Activated CD8-positive, alpha-beta memory T cell treated with anti-CD3 and anti-CD28 coated beads, Interleukin-2, amount 50 U/mL, for 1 hour (primary cell): ENCODE results near the gene DDX47.
"Not testable (repeated sequence)": the region's sequence is repeated elsewhere in the genome, so short reads cannot be mapped to it uniquely, and the experiment has no call there.

ENCODE experiments used
- DNase-seq: peaks from one replicate; pipeline ENCODE4 v3.0.0-alpha.2; 2020; ENCODE audit errors: extremely low read depth

DDX47 gene

GRCh38 chr12:12796928-12797793 lies 16.0 kb upstream of the DDX47 start:
- no peak for DNase-seq

- DNase-seq: no peak
Observed at GRCh38 chr12:12797794-12798152, 15.4 kb upstream of the DDX47 start.

- no peak for DNase-seq
Observed at GRCh38 chr12:12798480-12798879, 14.7 kb upstream of the DDX47 start.

GRCh38 chr12:12799163-12799920 lies 13.8 kb upstream of the DDX47 start:
- DNase-seq: no peak

GRCh38 chr12:12800406-12801180 lies 12.6 kb upstream of the DDX47 start:
- no peak for DNase-seq

- DNase-seq: not testable (repeated sequence)
Observed at GRCh38 chr12:12801656-12802055, 11.5 kb upstream of the DDX47 start.

- DNase-seq: no peak
Observed at GRCh38 chr12:12803186-12803585, 10.0 kb upstream of the DDX47 start.

GRCh38 chr12:12804011-12804410 lies 9.1 kb upstream of the DDX47 start:
- no peak for DNase-seq

- no peak for DNase-seq
Observed at GRCh38 chr12:12804432-12804886, 8.7 kb upstream of the DDX47 start.

GRCh38 chr12:12806784-12807516 lies 6.2 kb upstream of the DDX47 start:
- DNase-seq: no peak

- not testable (repeated sequence) for DNase-seq
Observed at GRCh38 chr12:12807517-12807903, 5.6 kb upstream of the DDX47 start.

- DNase-seq: peak; percentile 31
Observed at GRCh38 chr12:12807970-12808702, 5.0 kb upstream of the DDX47 start.

- DNase-seq: no peak
Observed at GRCh38 chr12:12810553-12811021, 2.6 kb upstream of the DDX47 start.

GRCh38 chr12:12811343-12811742 lies 1.8 kb upstream of the DDX47 start:
- DNase-seq: no peak

- no peak for DNase-seq
Observed at GRCh38 chr12:12812174-12812573, 972 bp upstream of the DDX47 start.

- DNase-seq: no peak
Observed at GRCh38 chr12:12812618-12813119, 477 bp upstream of the DDX47 start.

GRCh38 chr12:12817616-12818015 lies 4.5 kb downstream of the DDX47 start:
- no peak for DNase-seq

- no peak for DNase-seq
Observed at GRCh38 chr12:12818701-12819100, 5.6 kb downstream of the DDX47 start.

GRCh38 chr12:12819221-12819620 lies 6.1 kb downstream of the DDX47 start:
- no peak for DNase-seq

GRCh38 chr12:12819752-12820311 lies 6.7 kb downstream of the DDX47 start:
- no peak for DNase-seq
